ENCODE measurements around the gene MVB12B.
A peak's percentile ranks its signal among the peaks of the same experiment; 100 is the strongest.

Gene MVB12B

DNA sequence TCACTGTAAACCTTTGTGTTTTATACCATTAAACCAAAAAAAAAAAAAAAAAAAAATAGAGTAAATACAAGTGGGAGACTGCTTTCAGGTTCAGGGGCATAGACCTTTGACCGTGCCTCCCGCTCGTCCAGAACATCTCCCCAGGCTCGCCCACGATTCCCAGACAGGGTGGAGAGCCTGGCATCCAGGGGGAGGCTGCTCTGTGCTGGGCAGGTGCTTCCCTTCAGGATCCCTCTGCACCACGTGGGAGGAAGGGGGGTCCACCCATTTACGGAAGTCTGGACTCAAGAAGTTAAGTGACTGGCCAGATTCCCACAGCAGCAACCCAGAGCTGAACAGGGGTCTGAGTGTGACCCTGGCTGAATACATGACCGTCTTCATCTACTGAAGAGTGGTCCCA is 161.7 kb downstream of the MVB12B start:
- Histone ChIP-seq H3K36me3 (ENCODE audit: insufficient read depth, low read length) (peaks cover 45% of the 10 kb centered on the region; the same call in 1 of the 2 replicates), H3K9ac (ENCODE audit: low read depth, low read length, poor library complexity, severe bottlenecking) (no peak overlapping the region), H2AFZ (ENCODE audit: low read length) (no peak overlapping the region), H3F3A (ENCODE audit: low read depth) (no peaks in the 10 kb centered on the region), H3K27me3 (ENCODE audit: insufficient read depth, low read length, poor library complexity, severe bottlenecking) (no peaks in the 10 kb centered on the region), H3K4me3 (ENCODE audit: low read length, poor library complexity, severe bottlenecking) (no peak overlapping the region), H3K9me3 (ENCODE audit: insufficient read depth, low read depth, low read length) (no peaks in the 10 kb centered on the region), H3K79me2 (ENCODE audit: insufficient read depth, low read length) (peaks cover 4% of the 10 kb centered on the region), H4K20me1 (ENCODE audit: insufficient read depth, low read length, poor library complexity, severe bottlenecking) (no peaks in the 10 kb centered on the region), H3K4me2 (ENCODE audit: low read depth, low read length, poor library complexity, severe bottlenecking) (no peak overlapping the region), H3K4me1 (ENCODE audit: insufficient read depth, low read length, poor library complexity, severe bottlenecking) (peaks cover 16% of the 10 kb centered on the region), H3K9me2 (replicated peaks; ENCODE audit: low read depth, low read length) (no peaks in the 10 kb centered on the region)
- TF ChIP-seq, protein P1, sequence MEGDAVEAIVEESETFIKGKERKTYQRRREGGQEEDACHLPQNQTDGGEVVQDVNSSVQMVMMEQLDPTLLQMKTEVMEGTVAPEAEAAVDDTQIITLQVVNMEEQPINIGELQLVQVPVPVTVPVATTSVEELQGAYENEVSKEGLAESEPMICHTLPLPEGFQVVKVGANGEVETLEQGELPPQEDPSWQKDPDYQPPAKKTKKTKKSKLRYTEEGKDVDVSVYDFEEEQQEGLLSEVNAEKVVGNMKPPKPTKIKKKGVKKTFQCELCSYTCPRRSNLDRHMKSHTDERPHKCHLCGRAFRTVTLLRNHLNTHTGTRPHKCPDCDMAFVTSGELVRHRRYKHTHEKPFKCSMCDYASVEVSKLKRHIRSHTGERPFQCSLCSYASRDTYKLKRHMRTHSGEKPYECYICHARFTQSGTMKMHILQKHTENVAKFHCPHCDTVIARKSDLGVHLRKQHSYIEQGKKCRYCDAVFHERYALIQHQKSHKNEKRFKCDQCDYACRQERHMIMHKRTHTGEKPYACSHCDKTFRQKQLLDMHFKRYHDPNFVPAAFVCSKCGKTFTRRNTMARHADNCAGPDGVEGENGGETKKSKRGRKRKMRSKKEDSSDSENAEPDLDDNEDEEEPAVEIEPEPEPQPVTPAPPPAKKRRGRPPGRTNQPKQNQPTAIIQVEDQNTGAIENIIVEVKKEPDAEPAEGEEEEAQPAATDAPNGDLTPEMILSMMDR (conservative IDR thresholded peaks at IDR 0.05; ENCODE audit: low read length): no peak
- no peak for TF ChIP-seq EZH2phosphoT487 (IDR thresholded peaks at IDR 0.05; ENCODE audit: borderline replicate concordance)

DNA sequence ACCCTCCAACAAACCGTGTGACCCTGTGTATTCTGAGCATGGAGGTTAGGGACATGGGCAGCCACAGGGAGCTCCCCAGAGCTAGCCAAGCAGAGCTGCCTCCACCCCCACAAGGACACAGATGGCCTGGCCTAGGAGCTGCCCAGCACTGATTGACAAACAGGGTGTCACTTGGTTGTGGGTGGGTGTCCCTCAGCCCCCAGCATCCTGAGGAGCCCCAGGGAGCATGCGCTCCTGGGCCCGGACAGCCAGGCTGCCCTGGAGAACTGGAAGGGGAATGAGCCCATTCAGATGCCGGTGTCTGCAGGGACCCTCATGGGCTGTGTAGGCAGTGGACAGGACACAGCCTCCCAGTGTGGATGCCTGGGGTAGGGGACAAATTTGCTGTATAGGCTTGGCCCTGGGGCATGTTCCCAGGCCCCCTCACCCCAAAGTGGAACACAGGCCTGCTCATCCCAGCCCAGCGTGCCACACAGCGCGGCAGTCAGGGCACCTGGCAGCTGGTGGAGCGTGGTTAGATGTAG is 162.3 kb downstream of the MVB12B start:
- Histone ChIP-seq H3K27me3 (ENCODE audit: insufficient read depth, low read length, poor library complexity, severe bottlenecking) (no peaks in the 10 kb centered on the region), H3K36me3 (ENCODE audit: insufficient read depth, low read length) (peaks cover 44% of the 10 kb centered on the region; the same call in 1 of the 2 replicates), H3K9me3 (ENCODE audit: insufficient read depth, low read depth, low read length) (no peaks in the 10 kb centered on the region), H3K9ac (ENCODE audit: low read depth, low read length, poor library complexity, severe bottlenecking) (peak overlapping the region; percentile 23), H3K4me1 (ENCODE audit: insufficient read depth, low read length, poor library complexity, severe bottlenecking) (peaks cover 12% of the 10 kb centered on the region), H3K4me2 (ENCODE audit: low read depth, low read length, poor library complexity, severe bottlenecking) (no peak overlapping the region), H3F3A (ENCODE audit: low read depth) (no peaks in the 10 kb centered on the region), H4K20me1 (ENCODE audit: insufficient read depth, low read length, poor library complexity, severe bottlenecking) (no peaks in the 10 kb centered on the region), H3K4me3 (ENCODE audit: low read length, poor library complexity, severe bottlenecking) (no peak overlapping the region), H2AFZ (ENCODE audit: low read length) (no peak overlapping the region), H3K79me2 (ENCODE audit: insufficient read depth, low read length) (peaks cover 4% of the 10 kb centered on the region), H3K9me2 (replicated peaks; ENCODE audit: low read depth, low read length) (no peaks in the 10 kb centered on the region)
- TF ChIP-seq EZH2phosphoT487 (IDR thresholded peaks at IDR 0.05; ENCODE audit: borderline replicate concordance): no peak
- TF ChIP-seq, protein P1 (conservative IDR thresholded peaks at IDR 0.05; ENCODE audit: low read length): no peak

DNA sequence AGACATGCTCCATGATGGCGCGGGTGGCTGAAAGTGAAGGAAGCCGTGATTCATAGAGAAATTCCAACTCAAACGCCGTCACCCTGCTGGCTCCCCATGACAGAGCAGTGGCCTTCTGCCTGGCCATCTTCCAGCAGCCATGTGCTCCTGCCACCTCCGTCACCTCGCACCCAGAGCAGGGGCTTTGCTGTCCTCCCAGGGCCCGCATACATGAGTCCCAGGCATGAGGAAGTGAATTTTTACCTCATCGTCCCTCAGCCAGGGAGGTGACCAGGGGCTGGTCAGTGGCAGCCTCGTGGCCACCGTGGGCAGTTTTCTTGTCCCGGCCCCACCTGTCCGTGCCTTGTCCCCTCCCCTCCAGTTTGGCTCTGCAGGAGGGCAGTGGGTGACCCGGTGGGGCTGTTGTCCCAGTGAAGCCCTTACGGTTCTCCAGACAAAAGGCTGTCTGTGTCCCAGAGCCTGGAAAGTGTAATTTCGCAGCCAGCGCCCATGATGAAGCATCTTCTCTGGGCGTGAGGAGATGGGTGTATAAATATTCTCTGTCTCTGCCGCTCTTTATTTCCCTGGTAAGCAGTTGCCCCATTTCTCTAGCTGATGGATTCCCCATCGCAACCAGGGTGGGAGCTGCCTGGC is 163.1 kb downstream of the MVB12B start:
- no peaks in the 10 kb centered on the region for H4K20me1 ChIP-seq (ENCODE audit: insufficient read depth, low read length, poor library complexity, severe bottlenecking)
- peaks cover 40% of the 10 kb centered on the region; the same call in 1 of the 2 replicates for H3K36me3 ChIP-seq (ENCODE audit: insufficient read depth, low read length)
- no peak overlapping the region for H2AFZ ChIP-seq (ENCODE audit: low read length)
- H3K79me2 ChIP-seq (ENCODE audit: insufficient read depth, low read length): peaks cover 4% of the 10 kb centered on the region
- TF ChIP-seq, protein P1 (conservative IDR thresholded peaks at IDR 0.05; ENCODE audit: low read length): no peak
- no peak for TF ChIP-seq EZH2phosphoT487 (IDR thresholded peaks at IDR 0.05; ENCODE audit: borderline replicate concordance)
- H3K4me2 ChIP-seq (ENCODE audit: low read depth, low read length, poor library complexity, severe bottlenecking): no peak overlapping the region
- H3K9me2 ChIP-seq (replicated peaks; ENCODE audit: low read depth, low read length): no peaks in the 10 kb centered on the region
- H3K9ac ChIP-seq (ENCODE audit: low read depth, low read length, poor library complexity, severe bottlenecking): peak overlapping the region; percentile 7
- H3K4me1 ChIP-seq (ENCODE audit: insufficient read depth, low read length, poor library complexity, severe bottlenecking): peaks cover 10% of the 10 kb centered on the region
- no peaks in the 10 kb centered on the region for H3K27me3 ChIP-seq (ENCODE audit: insufficient read depth, low read length, poor library complexity, severe bottlenecking)
- no peaks in the 10 kb centered on the region for H3K9me3 ChIP-seq (ENCODE audit: insufficient read depth, low read depth, low read length)
- no peaks in the 10 kb centered on the region for H3F3A ChIP-seq (ENCODE audit: low read depth)
- no peak overlapping the region for H3K4me3 ChIP-seq (ENCODE audit: low read length, poor library complexity, severe bottlenecking)

Data from Loucy (cell line).